ENCODE results near the gene AXIN1. TPM values are rescaled to one million over a fixed set of nuclear protein-coding genes. Genes with fewer than 3 reads are reported as not detected.
"Not testable (repeated sequence)": the region's sequence is repeated elsewhere in the genome, so short reads cannot be mapped to it uniquely, and the experiment has no call there.

Gene AXIN1
- polyA plus RNA-seq, 4 donors = 16.4 to 26.7 (median 23.2) TPM

- DNase-seq (ENCODE audit: low read depth in 4 of 4, low spot score in 2 of 4) = not testable (repeated sequence)
Observed at GRCh38 chr16:334861-335632, 17.5 kb downstream of the AXIN1 start.

GRCh38 chr16:334164-334832 is 18.2 kb downstream of the AXIN1 start:
- not testable (repeated sequence) for DNase-seq (ENCODE audit: low read depth in 4 of 4, low spot score in 2 of 4)

- DNase-seq (ENCODE audit: low read depth in 4 of 4, low spot score in 2 of 4) = no peak
Observed at GRCh38 chr16:333406-334094, 19.0 kb downstream of the AXIN1 start.

GRCh38 chr16:331181-331814 is 21.2 kb downstream of the AXIN1 start:
- DNase-seq (ENCODE audit: low read depth in 4 of 4, low spot score in 2 of 4) = not testable (repeated sequence)

- no peak for DNase-seq (ENCODE audit: low read depth in 4 of 4, low spot score in 2 of 4)
Observed at GRCh38 chr16:330741-331140, 21.8 kb downstream of the AXIN1 start.

- DNase-seq (ENCODE audit: low read depth in 4 of 4, low spot score in 2 of 4) = no peak
Observed at GRCh38 chr16:325375-326145, 27.0 kb downstream of the AXIN1 start.

GRCh38 chr16:324451-325334 is 27.8 kb downstream of the AXIN1 start:
- DNase-seq (ENCODE audit: low read depth in 4 of 4, low spot score in 2 of 4) = no peak

GRCh38 chr16:324201-324450 is 28.4 kb downstream of the AXIN1 start:
- no peak for DNase-seq (ENCODE audit: low read depth in 4 of 4, low spot score in 2 of 4)

GRCh38 chr16:322476-323143 is 29.9 kb downstream of the AXIN1 start:
- no peak for DNase-seq (ENCODE audit: low read depth in 4 of 4, low spot score in 2 of 4)

GRCh38 chr16:321532-321931 is 31.0 kb downstream of the AXIN1 start:
- DNase-seq (ENCODE audit: low read depth in 4 of 4, low spot score in 2 of 4) = no peak

GRCh38 chr16:320206-320605 is 32.3 kb downstream of the AXIN1 start:
- DNase-seq (ENCODE audit: low read depth in 4 of 4, low spot score in 2 of 4) = no peak

GRCh38 chr16:318628-319027 is 33.9 kb downstream of the AXIN1 start:
- no peak for DNase-seq (ENCODE audit: low read depth in 4 of 4, low spot score in 2 of 4)

GRCh38 chr16:317583-317982 is 34.9 kb downstream of the AXIN1 start:
- DNase-seq (ENCODE audit: low read depth in 4 of 4, low spot score in 2 of 4) = no peak

- no peak for DNase-seq (ENCODE audit: low read depth in 4 of 4, low spot score in 2 of 4)
Observed at GRCh38 chr16:316741-317464, 35.6 kb downstream of the AXIN1 start.

- DNase-seq (ENCODE audit: low read depth in 4 of 4, low spot score in 2 of 4) = no peak
Observed at GRCh38 chr16:314795-315299, 37.7 kb downstream of the AXIN1 start.

GRCh38 chr16:314351-314750 is 38.2 kb downstream of the AXIN1 start:
- DNase-seq (ENCODE audit: low read depth in 4 of 4, low spot score in 2 of 4) = no peak

- no peak for DNase-seq (ENCODE audit: low read depth in 4 of 4, low spot score in 2 of 4)
Observed at GRCh38 chr16:311725-312124, 40.8 kb downstream of the AXIN1 start.

GRCh38 chr16:309476-309875 is 43.0 kb downstream of the AXIN1 start:
- DNase-seq (ENCODE audit: low read depth in 4 of 4, low spot score in 2 of 4) = no peak
